H9 (cell line): ENCODE data around the gene GAREM2. TPM values are rescaled to one million over a fixed set of nuclear protein-coding genes. Genes with fewer than 3 reads are reported as not detected.

Source experiments
- DNase-seq: peaks from one replicate; pipeline ENCODE4 v3.0.0-alpha.2; 2017
- H2AFZ ChIP-seq: one replicate; pipeline ENCODE4 v1.6.1; 2013; ENCODE audit warnings: mild to moderate bottlenecking, low read length, control low read depth, moderate library complexity
- H2AK5ac ChIP-seq: 2 replicates; pipeline ENCODE4 v1.6.1; 2013; ENCODE audit warnings: low read length, control low read depth, mixed read lengths; ENCODE audit not compliant: insufficient read length
- H2BK120ac ChIP-seq: one replicate; pipeline ENCODE4 v1.6.1; 2013; ENCODE audit warnings: low read depth, mild to moderate bottlenecking, low read length, control low read depth, inconsistent platforms; ENCODE audit not compliant: poor library complexity, severe bottlenecking
- H2BK12ac ChIP-seq: 2 replicates; pipeline ENCODE4 v1.6.1; 2013; ENCODE audit warnings: low read length, control low read depth, mixed read lengths, low read depth; ENCODE audit not compliant: insufficient read length
- H2BK15ac ChIP-seq: 2 replicates; pipeline ENCODE4 v1.6.1; 2013; ENCODE audit warnings: low read depth, low read length, control low read depth
- H2BK20ac ChIP-seq: one replicate; pipeline ENCODE4 v1.6.1; 2013; ENCODE audit warnings: low read depth, mild to moderate bottlenecking, low read length, control low read depth, inconsistent platforms; ENCODE audit not compliant: poor library complexity, severe bottlenecking
- H2BK5ac ChIP-seq: 2 replicates; pipeline ENCODE4 v1.6.1; 2013; ENCODE audit warnings: low read length, control low read depth, mixed read lengths; ENCODE audit not compliant: insufficient read length
- H3K14ac ChIP-seq: 2 replicates; pipeline ENCODE4 v1.6.1; 2013; ENCODE audit warnings: low read length, control low read depth; ENCODE audit not compliant: insufficient read depth
- H3K18ac ChIP-seq: 2 replicates; pipeline ENCODE4 v1.6.1; 2013; ENCODE audit warnings: low read depth, mild to moderate bottlenecking, mixed read lengths, low read length, control low read depth; ENCODE audit not compliant: insufficient read length
- H3K23ac ChIP-seq: 2 replicates; pipeline ENCODE4 v1.6.1; 2013; ENCODE audit warnings: low read length, control low read depth, mixed read lengths, low read depth; ENCODE audit not compliant: insufficient read length
- H3K23me2 ChIP-seq: 2 replicates; pipeline ENCODE4 v1.6.1; 2013; ENCODE audit warnings: low read depth, mild to moderate bottlenecking, mixed read lengths, low read length, control low read depth; ENCODE audit not compliant: insufficient read length, poor library complexity, severe bottlenecking
- H3K27ac ChIP-seq: 2 replicates; pipeline ENCODE4 v1.5.1; 2013; ENCODE audit warnings: low read length, control low read depth, mixed read lengths, low read depth; ENCODE audit not compliant: insufficient read length
- H3K27me3 ChIP-seq: 2 replicates; pipeline ENCODE4 v1.6.1; 2013; ENCODE audit warnings: low read length, control low read depth, inconsistent platforms; ENCODE audit not compliant: insufficient read depth
- H3K4ac ChIP-seq: 2 replicates; pipeline ENCODE4 v1.6.1; 2013; ENCODE audit warnings: low read depth, mild to moderate bottlenecking, control low read depth, inconsistent platforms, low read length, moderate library complexity
- H3K4me1 ChIP-seq: 2 replicates; pipeline ENCODE4 v1.6.1; 2013; ENCODE audit warnings: low read length, control low read depth, inconsistent platforms; ENCODE audit not compliant: insufficient read depth
- H3K4me2 ChIP-seq: 2 replicates; pipeline ENCODE4 v1.6.1; 2013; ENCODE audit warnings: low read length, control low read depth, mixed read lengths; ENCODE audit not compliant: insufficient read length, insufficient read depth
- H3K56ac ChIP-seq: 2 replicates; pipeline ENCODE4 v1.6.1; 2013; ENCODE audit warnings: low read depth, mild to moderate bottlenecking, mixed read lengths, low read length, control low read depth; ENCODE audit not compliant: insufficient read length
- H3K79me1 ChIP-seq: 2 replicates; pipeline ENCODE4 v1.6.1; 2013; ENCODE audit warnings: low read depth, mild to moderate bottlenecking, moderate library complexity, low read length, control low read depth, inconsistent platforms; ENCODE audit not compliant: insufficient read depth, poor library complexity, severe bottlenecking
- H3K79me2 ChIP-seq: 2 replicates; pipeline ENCODE4 v1.6.1; 2013; ENCODE audit warnings: low read length, control low read depth, inconsistent platforms; ENCODE audit not compliant: insufficient read depth
- H3K9ac ChIP-seq: 2 replicates; pipeline ENCODE4 v1.6.1; 2013; ENCODE audit warnings: low read length, control low read depth, mixed read lengths; ENCODE audit not compliant: insufficient read length; ENCODE audit errors: extremely low read depth
- H3K9me3 ChIP-seq: one replicate; pipeline ENCODE4 v1.6.1; 2013; ENCODE audit warnings: low read depth, low read length, inconsistent platforms; ENCODE audit not compliant: control insufficient read depth
- H3T11ph ChIP-seq: one replicate; pipeline ENCODE4 v1.6.1; 2013; ENCODE audit warnings: mild to moderate bottlenecking, low read length, control low read depth, inconsistent platforms
- H4K20me1 ChIP-seq: one replicate; pipeline ENCODE4 v1.6.1; 2013; ENCODE audit not compliant: control insufficient read depth, insufficient read length, insufficient read depth
- H4K5ac ChIP-seq: 2 replicates; pipeline ENCODE4 v1.6.1; 2013; ENCODE audit warnings: low read depth, mild to moderate bottlenecking, mixed read lengths, low read length, control low read depth; ENCODE audit not compliant: insufficient read length
- H4K8ac ChIP-seq: replicated peaks from 2 replicates; pipeline ENCODE4 v1.6.1; 2013; ENCODE audit warnings: low read length, control low read depth, mixed read lengths, low read depth; ENCODE audit not compliant: insufficient read length
- H4K91ac ChIP-seq: 2 replicates; pipeline ENCODE4 v1.6.1; 2013; ENCODE audit warnings: low read depth, mild to moderate bottlenecking, moderate library complexity, mixed read lengths, low read length, control low read depth; ENCODE audit not compliant: insufficient read length
- H3K27ac Mint-ChIP-seq, 3 experiments: 2 replicates in 2 of 3; 3 replicates in 1 of 3; pipeline ENCODE4 v1.8.0; 2020 to 2021; ENCODE audit warnings: mixed read lengths in 3 of 3, mild to moderate bottlenecking in 1 of 3, moderate library complexity in 1 of 3
- H3K27me3 Mint-ChIP-seq: 2 replicates; pipeline ENCODE4 v1.8.0; 2021; ENCODE audit warnings: low read depth, mild to moderate bottlenecking, moderate library complexity, mixed read lengths
- H3K36me3 Mint-ChIP-seq, 3 experiments: 2 replicates in 2 of 3; 3 replicates in 1 of 3; pipeline ENCODE4 v1.8.0; 2020 to 2021; ENCODE audit warnings: low read depth in 3 of 3, mixed read lengths in 3 of 3; ENCODE audit not compliant: insufficient read depth in 1 of 3
- H3K4me1 Mint-ChIP-seq, 2 experiments: 2 replicates each; pipeline ENCODE4 v1.8.0; 2020; ENCODE audit warnings: mixed read lengths in 2 of 2
- H3K4me3 Mint-ChIP-seq, 2 experiments: 2 replicates in 1 of 2; 3 replicates in 1 of 2; pipeline ENCODE4 v1.8.0; 2020 to 2021; ENCODE audit warnings: mild to moderate bottlenecking in 2 of 2, mixed read lengths in 2 of 2, moderate library complexity in 1 of 2
- H3K9me3 Mint-ChIP-seq, 2 experiments: 2 replicates in 1 of 2; 3 replicates in 1 of 2; pipeline ENCODE4 v1.8.0; 2020; ENCODE audit warnings: mild to moderate bottlenecking in 2 of 2, mixed read lengths in 2 of 2, moderate library complexity in 1 of 2
- CTCF ChIP-seq: fragments of 200-600 bp; sonication (generic); conservative IDR thresholded peaks from 3 replicates; pipeline ENCODE4 v1.8.0; 2021; ENCODE audit warnings: antibody characterized with exemption, mild to moderate bottlenecking
- WGBS: extraction: QIAGEN DNeasy Blood & Tissue Kit; methylation state at CpG from one replicate; pipeline ENCODE4 v1.1.7; 2013; ENCODE audit warnings: missing lambda C conversion rate, low lambda C conversion rate, mixed read lengths; ENCODE audit not compliant: insufficient read length; ENCODE audit errors: extremely low coverage; 5-methylcytosine and 5-hydroxymethylcytosine counted together
- total RNA-seq: library from RNA; stranded (reverse); gene quantifications from 2 replicates; pipeline ENCODE4 v1.2.1, GENCODE V29; 2021

The GAREM2 gene
- total RNA-seq, 1 experiment from 2014 or later: 14.4 TPM

DNA sequence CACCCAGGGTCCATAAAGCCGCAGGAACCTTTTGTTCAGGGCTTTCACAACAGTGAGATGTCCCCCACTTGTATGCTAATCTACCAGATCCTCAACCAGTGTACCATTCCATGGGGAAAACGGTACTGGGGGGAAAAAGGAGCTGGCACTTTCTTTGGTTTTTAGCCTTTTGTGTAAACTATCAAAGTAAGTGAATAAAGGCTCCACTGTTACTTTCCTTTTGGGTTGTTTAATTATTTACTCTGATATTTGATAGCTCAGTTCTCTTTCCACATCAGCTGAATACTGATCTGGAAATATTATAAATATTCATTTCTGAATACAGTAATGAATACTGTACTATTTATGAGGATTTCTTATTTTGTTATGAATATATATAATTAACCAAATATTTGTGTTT, 51.2 kb downstream of the GAREM2 start:
- Histone ChIP-seq H3K4me2 (no peak overlapping the region), H4K5ac (no peak overlapping the region), H3K23me2 (no peaks in the 10 kb centered on the region), H2BK5ac (no peak overlapping the region), H3K56ac (no peak overlapping the region), H3K4ac (no peak overlapping the region), H3K27me3 (no peaks in the 10 kb centered on the region), H2AK5ac (no peak overlapping the region), H2BK120ac (no peak overlapping the region), H4K8ac (no peak overlapping the region), H3K27ac (no peak overlapping the region), H3K14ac (no peak overlapping the region), H2BK20ac (no peak overlapping the region), H3K4me1 (no peaks in the 10 kb centered on the region), H4K20me1 (no peaks in the 10 kb centered on the region), H3K18ac (no peak overlapping the region), H2BK12ac (no peak overlapping the region), H3K23ac (no peak overlapping the region), H3K79me2 (no peaks in the 10 kb centered on the region), H3T11ph (no peak overlapping the region), H4K91ac (no peak overlapping the region), H3K79me1 (no peaks in the 10 kb centered on the region), H3K9me3 (no peaks in the 10 kb centered on the region), H2BK15ac (no peak overlapping the region), H3K9ac (no peak overlapping the region), H2AFZ (no peak overlapping the region)
- Mint-ChIP-seq H3K4me3 (no peak overlapping the region), H3K27me3 (no peaks in the 10 kb centered on the region), H3K4me1 (no peaks in the 10 kb centered on the region), H3K9me3 (peaks cover 2 to 9% of the 10 kb centered on the region in 2 experiments; a peak in 4 of 5 replicates), H3K36me3 (peaks cover 33 to 44% (median 33%) of the 10 kb centered on the region in 3 experiments), H3K27ac (peak overlapping the region in 1 of 3 experiments; percentile 79; a peak in 1 of 7 replicates)
- TF ChIP-seq CTCF: no peak
- no CpG with 5 or more reads among the region's 2 CpGs for WGBS
- no peak for DNase-seq
